ENCODE data around the gene RBM20. TPM values are rescaled to one million over a fixed set of nuclear protein-coding genes. Genes with fewer than 3 reads are reported as not detected.

Gene RBM20
- total and polyA plus RNA-seq, 2 donors from 2014 or later: 0.88 to 2.1 TPM

GRCh38 chr10:110723224-110723891 is 79.2 kb downstream of the RBM20 start:
- Histone ChIP-seq H3K4me1 (ENCODE audit: control insufficient read depth in 2 of 3, insufficient read depth in 2 of 3, low read depth in 1 of 3, low read length in 3 of 3) (peaks cover 0 to 4% (median 0%) of the 10 kb centered on the region in 3 donors), H3K9me3 (ENCODE audit: control insufficient read depth in 2 of 3, insufficient read depth in 1 of 3, low read length in 3 of 3) (no peaks in the 10 kb centered on the region), H3K27ac (ENCODE audit: low read depth in 2 of 2, low read length in 2 of 2) (no peak overlapping the region), H3K36me3 (ENCODE audit: control insufficient read depth in 2 of 3, insufficient read depth in 3 of 3, low read length in 3 of 3) (no peaks in the 10 kb centered on the region), H3K9ac (ENCODE audit: low read length in 3 of 3) (no peak overlapping the region), H3K27me3 (ENCODE audit: control insufficient read depth, insufficient read depth, low read length) (no peaks in the 10 kb centered on the region), H3K4me3 (ENCODE audit: low read length in 3 of 3) (no peak overlapping the region)
- no peak for FAIRE-seq
- intact Hi-C loops (cut with DNase I): no loop called here
- no peak for TF ChIP-seq CTCF (IDR thresholded peaks at IDR 0.05; ENCODE audit: borderline replicate concordance, extremely low read depth, insufficient read depth)
- no peak for DNase-seq

DNA sequence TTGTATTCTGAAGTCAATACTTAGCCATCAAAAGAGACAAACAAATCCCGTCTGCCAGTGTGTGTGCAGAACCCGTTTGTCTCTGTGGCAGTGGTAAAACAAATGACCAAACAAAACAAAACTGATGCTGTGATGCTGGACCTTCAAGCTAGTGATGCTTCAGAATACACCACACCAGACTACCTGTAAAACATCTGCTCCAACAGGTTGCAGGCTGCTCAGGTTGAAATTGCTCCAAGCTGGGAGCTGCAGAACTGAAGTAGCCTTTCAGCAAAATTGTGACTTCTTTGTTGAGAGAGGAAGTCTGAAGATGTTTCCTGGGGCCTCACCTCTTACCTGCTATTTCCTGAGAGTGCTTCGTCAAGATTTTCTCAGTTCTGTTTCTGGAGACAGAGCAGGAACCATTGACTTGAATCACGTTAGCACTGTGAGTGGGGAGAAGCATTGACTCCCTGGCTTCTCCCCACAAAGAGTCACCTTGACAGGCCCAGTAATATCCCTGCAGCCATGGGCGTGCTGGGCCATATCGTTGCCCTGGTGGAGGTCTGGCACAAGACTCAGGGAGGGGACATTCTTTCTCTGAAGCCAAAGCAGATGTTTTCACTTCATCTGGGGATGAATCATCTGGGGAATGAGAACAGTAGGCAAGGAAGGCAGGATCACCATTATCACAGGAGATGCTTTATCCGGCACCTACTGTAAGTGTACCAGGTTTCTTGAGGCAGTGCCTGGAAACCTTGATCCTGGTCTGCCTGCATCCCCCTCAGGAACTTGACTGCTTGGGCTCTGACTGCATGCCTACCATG is 80.2 kb downstream of the RBM20 start:
- Histone ChIP-seq H3K36me3 (ENCODE audit: control insufficient read depth in 2 of 3, insufficient read depth in 3 of 3, low read length in 3 of 3) (no peaks in the 10 kb centered on the region), H3K9me3 (ENCODE audit: control insufficient read depth in 2 of 3, insufficient read depth in 1 of 3, low read length in 3 of 3) (no peaks in the 10 kb centered on the region), H3K27ac (ENCODE audit: low read depth in 2 of 2, low read length in 2 of 2) (no peak overlapping the region), H3K9ac (ENCODE audit: low read length in 3 of 3) (no peak overlapping the region), H3K4me1 (ENCODE audit: control insufficient read depth in 2 of 3, insufficient read depth in 2 of 3, low read depth in 1 of 3, low read length in 3 of 3) (peaks cover 0 to 4% (median 0%) of the 10 kb centered on the region in 3 donors), H3K4me3 (ENCODE audit: low read length in 3 of 3) (no peak overlapping the region), H3K27me3 (ENCODE audit: control insufficient read depth, insufficient read depth, low read length) (no peaks in the 10 kb centered on the region)
- FAIRE-seq (no peak), DNase-seq (no peak)
- TF ChIP-seq CTCF (IDR thresholded peaks at IDR 0.05; ENCODE audit: borderline replicate concordance, extremely low read depth, insufficient read depth): no peak
- intact Hi-C loops (cut with DNase I): no loop called here

DNA sequence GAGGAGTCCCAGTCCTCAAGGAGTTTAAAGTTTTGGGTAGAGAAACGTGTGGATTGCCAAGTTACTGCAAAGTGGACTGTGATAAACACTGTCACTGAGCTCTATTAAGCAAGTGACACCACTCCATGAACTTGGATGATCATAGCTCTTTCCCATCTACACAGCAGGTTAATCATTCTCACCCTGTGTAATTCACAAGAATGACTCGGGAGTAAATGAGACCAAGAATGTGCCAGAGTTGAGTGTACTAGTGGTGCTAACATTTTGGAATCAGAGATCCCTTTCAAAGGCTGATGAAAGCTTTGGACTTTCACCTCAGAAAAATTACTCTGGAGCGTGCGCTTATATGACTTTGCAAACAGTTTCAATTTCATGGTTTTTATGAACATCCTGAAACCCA is 80.8 kb downstream of the RBM20 start:
- intact Hi-C loops (cut with DNase I): no loop called here

More for the DNA sequence above, 80.8 kb downstream of the RBM20 start:
- H3K36me3 ChIP-seq (ENCODE audit: control insufficient read depth in 2 of 3, insufficient read depth in 3 of 3, low read length in 3 of 3): no peaks in the 10 kb centered on the region
- no peak overlapping the region for H3K9ac ChIP-seq (ENCODE audit: low read length in 3 of 3)
- H3K27me3 ChIP-seq (ENCODE audit: control insufficient read depth, insufficient read depth, low read length): no peaks in the 10 kb centered on the region
- DNase-seq (peak in 2 of 5 donors; percentile 38 to 62), FAIRE-seq (no peak)
- no peaks in the 10 kb centered on the region for H3K9me3 ChIP-seq (ENCODE audit: control insufficient read depth in 2 of 3, insufficient read depth in 1 of 3, low read length in 3 of 3)
- no peak for TF ChIP-seq CTCF (IDR thresholded peaks at IDR 0.05; ENCODE audit: borderline replicate concordance, extremely low read depth, insufficient read depth)
- H3K4me1 ChIP-seq (ENCODE audit: control insufficient read depth in 2 of 3, insufficient read depth in 2 of 3, low read depth in 1 of 3, low read length in 3 of 3): peaks cover 0 to 4% (median 0%) of the 10 kb centered on the region in 3 donors
- no peak overlapping the region for H3K4me3 ChIP-seq (ENCODE audit: low read length in 3 of 3)
- H3K27ac ChIP-seq (ENCODE audit: low read depth in 2 of 2, low read length in 2 of 2): no peak overlapping the region
